GM18511 (cell line): ENCODE results near the gene ACVR1B.

Source experiments
- ATAC-seq: cut with Tn5 transposase; IDR thresholded peaks from one replicate; pipeline ENCODE4 v1.9.1; 2021; ENCODE audit warnings: mild to moderate bottlenecking, moderate library complexity; ENCODE audit not compliant: unreplicated experiment

ACVR1B gene

DNA sequence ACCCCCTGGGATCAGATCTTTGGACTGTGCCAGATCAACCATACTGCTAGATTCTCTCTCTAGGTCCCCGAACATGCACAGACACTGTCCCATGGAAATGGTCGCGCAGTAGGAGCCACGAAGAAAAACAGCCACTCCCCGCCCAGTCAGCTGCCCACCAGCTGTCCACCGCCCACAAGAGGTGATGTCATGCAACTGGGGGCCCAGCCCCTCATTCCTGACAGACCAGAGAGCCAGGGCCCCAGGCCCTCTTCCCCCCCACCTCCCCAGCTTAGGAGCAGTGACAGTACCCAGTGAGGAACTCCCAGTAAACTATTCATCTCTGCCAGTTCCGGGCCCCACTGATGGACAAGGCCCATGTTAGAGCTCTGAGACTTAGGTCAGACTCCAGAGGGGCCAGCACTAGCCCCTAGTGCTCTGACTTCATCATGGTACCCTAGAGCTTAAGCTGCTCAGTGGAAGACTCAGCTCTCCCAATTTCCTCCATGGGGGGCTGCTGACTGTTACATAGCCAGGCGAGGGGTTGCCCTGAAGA lies 51.6 kb downstream of the ACVR1B start:
- no peak for ATAC-seq

DNA sequence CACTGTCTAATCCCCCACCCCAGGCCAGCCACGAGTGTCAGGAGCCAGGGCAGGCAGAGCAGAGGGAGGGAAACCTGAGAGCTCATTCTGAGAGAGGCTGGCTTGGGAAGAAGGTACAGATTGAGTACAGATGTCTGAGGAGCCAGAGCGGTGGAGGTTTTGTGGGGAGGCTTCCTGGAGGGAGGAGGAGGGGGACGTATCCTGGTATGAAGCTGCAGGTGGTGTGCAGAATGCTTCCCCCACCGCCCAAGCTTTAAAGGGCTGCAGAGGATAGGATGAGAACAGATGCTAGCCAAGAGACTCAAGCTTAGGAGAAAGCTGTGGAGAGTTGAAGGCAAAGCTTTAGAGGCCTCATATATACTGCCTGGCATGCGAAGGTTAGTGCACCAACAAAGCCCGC lies 52.1 kb downstream of the ACVR1B start:
- ATAC-seq = no peak

GRCh38 chr12:52004042-52004648 lies 52.6 kb downstream of the ACVR1B start:
- ATAC-seq = no peak

DNA sequence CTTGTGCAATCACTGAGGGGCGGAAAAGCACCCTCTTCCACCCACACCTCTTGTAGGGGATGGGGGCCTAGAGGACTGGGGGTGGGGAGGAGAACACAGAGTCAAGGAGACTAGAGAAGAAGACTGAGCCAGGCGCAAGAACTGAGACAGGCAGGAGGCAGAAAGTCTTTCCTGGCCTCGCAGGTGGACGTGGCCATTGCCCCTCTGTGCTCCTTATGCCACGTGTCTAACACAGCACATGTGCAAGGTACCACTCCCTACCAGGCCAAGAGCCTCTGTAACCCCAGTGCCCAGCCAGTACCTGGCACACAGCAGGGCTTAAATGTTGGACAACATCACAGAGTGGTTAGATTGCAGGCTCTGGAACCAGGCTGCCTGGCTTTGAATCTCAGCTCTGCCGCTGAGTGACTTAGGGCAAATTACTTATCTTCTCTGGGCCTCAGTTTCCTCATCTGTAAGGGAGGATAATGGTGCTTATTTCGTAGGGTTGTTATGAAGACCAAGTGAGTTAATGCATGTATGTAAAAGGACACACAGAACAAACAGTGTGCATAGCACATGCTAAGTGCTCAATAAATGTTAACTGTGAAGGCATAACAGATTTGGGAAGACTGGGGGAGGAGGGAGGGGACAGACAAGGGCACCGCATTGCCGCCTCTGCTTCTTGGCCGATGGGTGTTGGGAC lies 53.9 kb downstream of the ACVR1B start:
- no peak for ATAC-seq

DNA sequence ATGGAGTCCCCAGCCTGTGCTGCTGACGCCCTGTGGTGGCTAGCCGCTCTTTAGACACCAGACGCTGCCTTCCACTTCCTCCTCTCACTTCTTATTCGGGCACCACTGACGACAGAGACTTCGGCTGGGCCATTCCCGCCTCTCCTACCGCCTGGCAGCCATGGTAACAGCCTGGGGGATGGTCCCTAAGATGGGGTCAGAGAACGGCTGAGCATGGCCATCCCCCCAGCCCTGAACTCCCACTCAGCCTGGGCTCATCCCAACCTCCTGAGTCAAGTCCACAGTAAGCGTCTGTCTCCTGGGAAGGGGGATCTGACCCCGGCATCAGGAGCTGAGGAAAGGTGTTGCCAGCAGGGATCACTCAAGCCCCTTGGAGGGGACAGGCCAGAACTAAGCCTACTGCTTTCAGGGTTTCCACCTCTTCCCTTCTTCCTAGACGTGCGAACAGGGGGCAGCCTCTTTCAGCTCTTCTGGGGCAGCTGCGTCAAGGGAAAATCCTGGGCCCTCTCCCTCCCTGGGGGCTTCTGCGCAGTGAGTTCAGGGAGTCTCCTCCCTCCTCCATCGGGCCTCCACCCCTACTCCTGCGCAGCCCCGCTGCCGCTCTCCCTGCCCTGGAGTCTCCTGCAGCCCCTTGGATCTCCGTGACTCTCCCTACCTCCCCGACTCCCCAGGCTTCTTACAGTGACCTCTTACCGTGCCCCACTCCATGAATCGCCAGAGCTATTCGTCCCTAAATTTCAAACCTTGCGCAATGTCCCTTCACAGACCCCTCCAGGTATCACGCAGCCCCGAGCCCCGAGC lies 54.6 kb downstream of the ACVR1B start:
- peak; percentile 78 for ATAC-seq

GRCh38 chr12:52006726-52007157 lies 55.2 kb downstream of the ACVR1B start, which contains the start of gene TAMALIN:
TAMALIN (plus strand) TSS chr12:52006946; CDS start chr12:52007020, 74 bp downstream.
- ATAC-seq = no peak

DNA sequence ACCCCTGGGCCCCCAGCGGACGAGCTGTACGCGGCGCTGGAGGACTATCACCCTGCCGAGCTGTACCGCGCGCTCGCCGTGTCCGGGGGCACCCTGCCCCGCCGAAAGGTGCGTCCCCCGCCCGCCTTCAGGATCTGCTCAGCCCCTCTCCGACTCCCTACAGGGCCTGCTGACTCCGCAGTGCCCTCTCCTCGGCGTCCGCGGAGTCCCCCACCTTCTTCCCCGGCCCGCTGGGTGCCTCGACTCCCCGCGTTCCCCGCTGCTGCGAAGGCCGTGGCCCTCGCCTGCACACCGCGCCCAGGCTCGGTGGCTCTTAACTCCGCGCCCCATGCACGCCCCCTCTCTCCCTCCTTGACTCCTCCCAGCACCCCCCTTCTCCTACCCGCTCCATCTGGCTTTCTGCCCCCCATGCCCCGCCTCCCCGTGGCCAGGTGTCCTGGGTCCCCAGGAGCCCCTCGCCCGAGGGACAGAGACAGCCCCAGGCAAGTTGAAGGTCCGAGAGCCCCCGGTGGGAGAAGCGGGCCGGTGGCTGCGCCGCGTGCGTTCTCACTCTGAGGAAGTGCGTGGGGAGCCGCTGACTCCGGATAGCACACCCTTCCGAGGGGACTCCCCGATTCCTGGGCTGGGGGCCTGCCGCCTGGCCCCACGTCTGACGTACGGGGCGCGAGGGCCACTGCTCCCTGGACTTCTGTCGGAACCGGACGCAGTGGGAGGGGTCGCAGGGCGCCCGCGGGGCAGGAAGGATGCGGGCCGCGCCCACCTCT lies 55.8 kb downstream of the ACVR1B start:
- ATAC-seq = no peak

GRCh38 chr12:52007982-52008510 lies 56.5 kb downstream of the ACVR1B start:
- no peak for ATAC-seq

- ATAC-seq = no peak
Observed at GRCh38 chr12:52009081-52009751, 57.7 kb downstream of the ACVR1B start.

DNA sequence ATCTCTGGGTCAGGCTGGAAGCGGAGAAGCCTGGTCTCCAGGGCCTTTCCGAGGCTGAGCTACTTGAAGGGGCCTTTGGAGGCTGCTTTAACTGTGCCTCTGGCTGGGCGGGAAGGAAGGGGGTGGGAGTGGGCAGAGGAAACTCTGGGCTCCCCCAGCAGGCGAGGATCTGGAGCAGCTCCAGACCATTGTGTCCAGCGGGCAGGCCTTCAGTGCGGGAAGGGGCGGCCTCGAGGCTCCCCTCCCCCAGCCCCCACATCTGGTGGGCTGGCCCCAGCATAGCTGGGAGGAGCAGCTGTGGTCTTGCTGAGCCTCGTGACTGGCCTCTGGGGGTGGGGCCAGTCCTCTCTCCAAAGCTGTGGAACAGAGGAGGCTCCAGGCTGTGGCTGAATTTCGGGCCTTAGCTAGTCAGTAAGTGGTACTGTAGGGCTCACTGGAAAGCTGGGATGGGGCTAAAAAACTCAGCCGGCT lies 58.7 kb downstream of the ACVR1B start:
- ATAC-seq = no peak

DNA sequence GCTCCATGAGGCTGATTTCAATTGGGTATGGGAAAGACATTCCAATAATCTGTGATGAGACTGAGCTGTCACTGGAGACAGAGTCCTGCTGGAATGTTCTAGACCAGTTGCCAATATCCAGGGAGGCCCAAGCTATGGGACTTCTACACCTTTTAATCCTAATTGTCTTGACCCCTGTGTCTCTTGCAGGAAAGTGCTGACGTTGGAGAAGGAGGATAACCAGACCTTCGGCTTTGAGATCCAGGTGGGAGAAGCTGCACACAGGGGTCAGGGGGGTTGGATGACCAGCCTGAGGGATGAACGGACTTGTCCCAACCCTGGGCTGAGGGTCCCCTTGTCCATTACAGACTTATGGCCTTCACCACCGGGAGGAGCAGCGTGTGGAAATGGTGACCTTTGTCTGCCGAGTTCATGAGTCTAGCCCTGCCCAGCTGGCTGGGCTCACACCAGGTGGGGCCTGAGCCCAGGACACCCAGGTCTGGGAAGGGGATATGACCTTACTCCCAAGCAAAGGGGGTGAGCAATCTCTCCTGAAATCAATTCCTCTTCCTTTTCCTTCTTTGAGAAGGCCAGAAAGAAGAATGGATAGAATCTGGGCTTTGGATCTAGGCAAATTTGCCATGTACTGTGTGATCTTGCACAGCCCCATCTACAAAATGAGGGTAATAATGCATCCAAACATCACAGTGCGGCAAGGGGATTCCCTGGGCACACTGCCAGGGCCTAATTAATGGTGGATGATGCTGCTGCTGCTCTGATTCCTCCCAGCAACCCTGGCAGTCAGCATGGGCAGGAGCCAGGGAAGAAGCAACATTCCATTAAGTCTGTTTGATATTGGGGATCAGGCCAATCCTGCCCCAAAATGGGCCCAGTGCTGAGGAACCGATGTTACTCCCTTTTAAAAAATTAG lies 59.4 kb downstream of the ACVR1B start:
- ATAC-seq = no peak

- no peak for ATAC-seq
Observed at GRCh38 chr12:52011602-52012214, 60.2 kb downstream of the ACVR1B start.

GRCh38 chr12:52013626-52014310 lies 62.3 kb downstream of the ACVR1B start:
- no peak for ATAC-seq

- ATAC-seq = no peak
Observed at GRCh38 chr12:52014567-52015530, 63.4 kb downstream of the ACVR1B start.

- ATAC-seq = no peak
Observed at GRCh38 chr12:52015532-52016041, 64.1 kb downstream of the ACVR1B start.

GRCh38 chr12:52018433-52019112 lies 67.1 kb downstream of the ACVR1B start:
- ATAC-seq = no peak
